ENCODE results near the gene CXXC5.
A peak's percentile ranks its signal among the peaks of the same experiment; 100 is the strongest.

CXXC5 gene

DNA sequence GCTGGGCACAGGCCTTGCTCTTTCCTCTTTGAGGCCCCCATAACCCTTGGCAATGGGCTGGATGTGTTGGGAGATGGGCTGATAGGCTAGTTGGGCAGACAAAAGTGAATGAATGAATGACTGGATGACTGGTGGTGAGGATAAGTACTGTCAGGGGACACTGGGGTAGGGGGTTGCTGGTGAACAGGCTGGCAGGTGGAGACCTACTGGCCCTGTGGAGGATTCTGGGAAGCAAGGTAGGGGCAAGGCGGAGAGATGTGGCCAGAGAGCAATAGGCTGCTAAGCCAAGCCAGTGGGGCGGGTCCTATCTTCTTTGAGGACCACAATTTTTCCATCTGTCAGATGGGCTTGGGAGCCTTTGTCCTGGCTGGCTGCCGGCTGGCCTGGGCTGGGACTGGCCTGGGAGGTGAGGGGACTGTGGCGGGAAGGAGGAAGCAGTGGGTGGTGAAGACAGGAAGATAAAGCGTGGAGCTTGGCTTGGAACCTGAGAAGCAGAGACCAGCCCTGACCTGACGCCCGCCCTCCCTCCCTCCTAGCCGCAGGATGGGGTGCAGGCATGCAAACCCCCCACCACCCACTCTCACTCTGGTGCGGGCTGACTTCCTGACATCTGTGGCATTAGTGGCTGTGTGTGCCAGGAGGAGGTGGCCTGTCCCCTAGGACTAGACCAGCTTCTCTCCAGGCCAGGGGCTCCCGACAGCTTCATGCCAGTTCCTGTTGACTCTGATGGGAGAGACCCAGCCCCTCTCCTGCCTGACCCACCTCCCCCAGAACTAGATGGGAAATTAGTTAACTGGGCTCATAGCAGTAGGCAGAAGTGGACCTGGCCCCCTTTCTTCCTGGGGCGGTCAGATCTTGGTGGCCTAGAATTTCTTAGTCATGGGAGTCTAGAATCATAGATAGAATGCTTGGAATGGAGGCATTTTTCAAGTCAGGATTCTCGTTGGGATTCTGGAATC is 9.5 kb downstream of the CXXC5 start:
- DNase-seq (ENCODE audit: low spot score in 2 of 2): no peak
- Mint-ChIP-seq H3K4me3 (peak overlapping the region; percentile 29), H3K27me3 (no peaks in the 10 kb centered on the region), H3K9me3 (no peaks in the 10 kb centered on the region), H3K27ac (ENCODE audit: low read depth) (peak overlapping the region; percentile 48), H3K36me3 (ENCODE audit: insufficient read depth) (peaks cover 2% of the 10 kb centered on the region), H3K4me1 (peaks cover 42% of the 10 kb centered on the region)
- peak; percentile 11 for ATAC-seq (replicated peaks; ENCODE audit: extremely low read depth, poor library complexity, severe bottlenecking)

DNA sequence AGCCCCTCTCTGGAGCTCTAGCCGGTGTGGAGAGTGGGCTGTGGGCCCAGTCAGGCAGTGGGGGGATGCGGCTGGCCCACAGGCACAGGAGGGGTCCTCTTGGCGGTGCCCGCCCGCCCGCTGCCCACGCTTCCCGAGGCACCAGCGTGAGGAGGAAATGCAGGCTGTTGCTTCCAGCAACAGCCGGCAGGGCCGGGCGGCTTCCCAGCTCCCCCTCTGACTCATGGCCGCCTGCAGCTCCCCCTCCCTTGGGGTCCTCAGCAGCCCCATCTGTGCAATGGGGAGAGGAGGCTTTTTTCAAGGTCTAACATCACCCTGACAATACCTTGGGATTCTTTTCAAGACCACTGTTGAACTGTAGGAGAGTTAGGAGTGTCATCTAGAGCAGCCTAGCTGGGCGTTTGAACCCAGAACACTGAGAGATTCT is 10.4 kb downstream of the CXXC5 start:
- DNase-seq (ENCODE audit: low spot score in 2 of 2) (no peak), ATAC-seq (replicated peaks; ENCODE audit: extremely low read depth, poor library complexity, severe bottlenecking) (no peak)
- Mint-ChIP-seq H3K4me3 (peak overlapping the region; percentile 20), H3K4me1 (peaks cover 40% of the 10 kb centered on the region), H3K36me3 (ENCODE audit: insufficient read depth) (no peaks in the 10 kb centered on the region), H3K9me3 (no peaks in the 10 kb centered on the region), H3K27ac (ENCODE audit: low read depth) (no peak overlapping the region), H3K27me3 (no peaks in the 10 kb centered on the region)

DNA sequence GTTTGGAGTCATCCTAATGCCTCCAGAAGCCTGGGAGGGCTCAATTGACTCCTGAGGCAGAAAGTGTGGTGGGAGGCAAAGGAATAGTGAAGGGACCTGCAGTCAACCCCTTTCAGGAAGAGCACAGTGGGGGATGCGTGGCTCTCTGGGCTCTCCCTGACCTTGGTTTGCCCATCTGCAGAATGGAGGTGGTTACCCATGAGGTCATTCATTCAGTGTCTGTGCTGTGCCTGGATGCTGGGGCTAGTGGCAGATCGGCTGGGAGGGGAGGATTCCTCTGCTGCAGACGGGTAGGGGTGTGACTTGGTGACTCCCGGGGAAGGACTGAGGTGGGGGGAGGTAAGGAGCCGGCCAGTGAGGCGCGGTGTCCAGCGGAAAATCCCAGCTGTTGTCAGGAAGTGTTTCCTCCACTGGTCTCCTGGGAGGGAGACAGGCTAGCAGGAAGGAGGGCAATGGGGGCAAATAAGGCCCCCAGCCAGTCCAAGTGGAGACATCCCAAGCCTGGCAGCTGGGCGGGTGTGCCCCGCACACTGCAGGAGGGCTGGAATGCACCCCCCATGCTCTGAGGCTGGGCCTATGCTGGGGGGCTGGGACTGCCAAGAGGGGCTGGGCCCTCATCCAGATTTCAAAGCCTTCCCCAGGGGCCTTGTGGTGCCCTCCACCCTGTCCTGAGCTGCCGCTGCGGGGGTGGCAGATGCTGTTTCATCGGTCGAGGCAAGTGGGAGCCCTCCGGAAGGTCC is 10.9 kb downstream of the CXXC5 start:
- H3K27ac Mint-ChIP-seq (ENCODE audit: low read depth): no peak overlapping the region
- H3K36me3 Mint-ChIP-seq (ENCODE audit: insufficient read depth): no peaks in the 10 kb centered on the region
- ATAC-seq (replicated peaks; ENCODE audit: extremely low read depth, poor library complexity, severe bottlenecking) (no peak), DNase-seq (ENCODE audit: low spot score in 2 of 2) (no peak)
- no peaks in the 10 kb centered on the region for H3K9me3 Mint-ChIP-seq
- no peaks in the 10 kb centered on the region for H3K27me3 Mint-ChIP-seq
- peak overlapping the region; percentile 20 for H3K4me3 Mint-ChIP-seq
- H3K4me1 Mint-ChIP-seq: peaks cover 34% of the 10 kb centered on the region

DNA sequence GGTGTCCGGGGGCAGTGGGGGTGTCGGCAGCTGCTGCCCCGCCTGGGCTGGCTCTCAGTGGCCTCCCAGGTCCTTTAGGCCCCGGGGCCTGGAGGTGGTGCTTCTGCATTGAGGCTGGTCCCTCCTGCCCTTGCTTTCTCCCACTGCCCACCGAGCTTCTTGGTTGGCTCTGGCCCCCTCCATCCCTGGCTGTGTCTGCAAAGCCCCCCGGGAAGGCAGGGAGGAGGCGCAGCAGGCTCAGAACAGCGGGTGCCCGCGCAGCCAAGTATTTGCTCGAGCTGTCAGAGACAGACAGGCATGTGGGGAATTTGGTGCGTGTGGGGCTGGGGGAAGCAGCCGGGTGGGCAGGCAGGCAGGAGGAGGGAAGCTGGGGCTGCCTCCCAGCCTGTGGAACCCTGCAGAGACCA is 11.5 kb downstream of the CXXC5 start:
- Mint-ChIP-seq H3K36me3 (ENCODE audit: insufficient read depth) (no peaks in the 10 kb centered on the region), H3K27ac (ENCODE audit: low read depth) (no peak overlapping the region), H3K4me1 (peaks cover 28% of the 10 kb centered on the region), H3K9me3 (no peaks in the 10 kb centered on the region), H3K27me3 (no peaks in the 10 kb centered on the region), H3K4me3 (no peak overlapping the region)
- ATAC-seq (replicated peaks; ENCODE audit: extremely low read depth, poor library complexity, severe bottlenecking): no peak
- no peak for DNase-seq (ENCODE audit: low spot score in 2 of 2)

DNA sequence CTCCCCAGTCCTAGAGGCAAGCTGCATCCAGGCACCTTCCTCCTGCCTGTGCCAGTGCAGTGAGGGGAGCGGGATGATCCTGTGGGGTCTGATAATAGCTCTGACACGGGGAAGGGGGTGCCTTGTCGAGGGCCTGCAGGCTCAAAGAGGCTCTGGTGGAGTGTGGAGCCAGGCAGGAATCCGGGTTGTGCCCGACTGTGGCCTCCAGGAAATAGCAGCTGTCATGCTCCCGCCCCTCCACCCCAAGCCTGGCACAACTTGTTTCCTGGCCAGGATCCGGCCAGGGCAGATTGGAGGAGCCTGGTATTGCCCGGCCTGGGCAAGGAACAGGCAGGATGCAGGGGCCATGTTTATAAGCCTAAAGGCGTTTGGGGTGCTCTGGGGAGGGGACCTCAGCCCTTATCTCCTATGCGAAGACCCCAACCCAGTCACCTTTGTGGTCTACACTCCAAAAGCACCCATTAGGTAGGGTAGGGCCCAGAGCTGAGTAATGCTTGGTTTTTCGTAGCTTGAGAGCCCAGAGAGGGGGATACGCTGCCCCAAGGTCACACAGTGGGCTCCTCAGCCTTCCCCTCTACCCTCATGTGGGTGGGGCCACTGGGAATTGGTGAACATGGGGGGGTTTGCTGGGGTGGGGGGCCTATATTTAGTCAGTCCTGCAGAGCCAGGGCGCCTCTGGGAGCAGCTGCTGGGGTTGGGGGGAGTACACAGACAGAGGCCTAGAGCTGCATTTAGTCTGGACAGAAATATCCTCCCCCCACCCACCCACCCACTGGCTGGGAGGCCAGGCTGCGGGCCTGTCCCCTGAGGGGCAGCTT is 12.2 kb downstream of the CXXC5 start:
- no peaks in the 10 kb centered on the region for H3K27me3 Mint-ChIP-seq
- ATAC-seq (replicated peaks; ENCODE audit: extremely low read depth, poor library complexity, severe bottlenecking) (no peak), DNase-seq (ENCODE audit: low spot score in 2 of 2) (no peak)
- no peak overlapping the region for H3K27ac Mint-ChIP-seq (ENCODE audit: low read depth)
- no peak overlapping the region for H3K4me3 Mint-ChIP-seq
- peaks cover 28% of the 10 kb centered on the region for H3K4me1 Mint-ChIP-seq
- no peaks in the 10 kb centered on the region for H3K9me3 Mint-ChIP-seq
- H3K36me3 Mint-ChIP-seq (ENCODE audit: insufficient read depth): no peaks in the 10 kb centered on the region

DNA sequence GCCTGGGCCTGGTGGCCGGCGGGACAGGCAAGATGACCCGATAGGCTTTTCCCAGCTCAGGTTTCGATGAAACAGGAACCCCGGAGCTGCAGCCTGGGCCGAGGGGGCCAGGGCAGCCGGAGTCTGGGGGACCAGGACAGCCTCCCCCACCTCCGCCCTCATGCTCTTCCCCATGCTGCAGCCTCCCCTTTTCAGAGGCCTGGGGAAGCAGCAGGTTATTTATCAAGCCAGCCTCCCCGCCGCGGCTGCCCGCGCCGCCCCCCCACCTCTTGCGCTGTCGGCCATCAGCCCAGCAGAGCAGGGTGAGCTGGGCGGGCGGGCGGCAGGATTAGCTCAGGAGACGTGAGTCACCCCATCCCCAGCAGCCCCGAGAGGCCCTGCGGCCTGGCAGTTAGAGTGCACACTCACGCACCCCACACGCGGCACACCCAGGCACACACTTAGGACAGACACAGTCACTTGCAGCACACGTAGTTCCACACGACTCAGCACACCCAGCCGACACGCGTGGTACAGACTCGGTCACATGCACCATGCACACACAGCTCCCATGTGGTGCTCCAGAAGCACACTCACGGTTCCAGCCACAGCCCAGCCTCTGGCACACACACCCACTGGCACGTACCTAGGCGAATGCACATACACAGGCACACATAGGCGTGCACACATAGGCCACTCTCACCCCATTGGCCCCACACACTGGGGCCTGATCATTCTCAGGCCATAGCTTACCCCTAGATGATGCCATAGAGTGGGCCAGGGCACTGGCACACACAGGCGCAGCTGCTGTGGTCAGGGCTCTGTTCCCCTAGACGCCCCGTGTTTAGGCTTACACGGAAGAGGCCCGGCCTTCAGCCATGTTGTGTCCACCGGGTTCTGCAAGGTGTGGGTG is 13.0 kb downstream of the CXXC5 start:
- DNase-seq (ENCODE audit: low spot score in 2 of 2) (no peak), ATAC-seq (replicated peaks; ENCODE audit: extremely low read depth, poor library complexity, severe bottlenecking) (peak; percentile 44)
- no peaks in the 10 kb centered on the region for H3K36me3 Mint-ChIP-seq (ENCODE audit: insufficient read depth)
- no peaks in the 10 kb centered on the region for H3K27me3 Mint-ChIP-seq
- H3K4me1 Mint-ChIP-seq: peaks cover 29% of the 10 kb centered on the region
- peak overlapping the region; percentile 35 for H3K27ac Mint-ChIP-seq (ENCODE audit: low read depth)
- H3K9me3 Mint-ChIP-seq: no peaks in the 10 kb centered on the region
- H3K4me3 Mint-ChIP-seq: no peak overlapping the region

DNA sequence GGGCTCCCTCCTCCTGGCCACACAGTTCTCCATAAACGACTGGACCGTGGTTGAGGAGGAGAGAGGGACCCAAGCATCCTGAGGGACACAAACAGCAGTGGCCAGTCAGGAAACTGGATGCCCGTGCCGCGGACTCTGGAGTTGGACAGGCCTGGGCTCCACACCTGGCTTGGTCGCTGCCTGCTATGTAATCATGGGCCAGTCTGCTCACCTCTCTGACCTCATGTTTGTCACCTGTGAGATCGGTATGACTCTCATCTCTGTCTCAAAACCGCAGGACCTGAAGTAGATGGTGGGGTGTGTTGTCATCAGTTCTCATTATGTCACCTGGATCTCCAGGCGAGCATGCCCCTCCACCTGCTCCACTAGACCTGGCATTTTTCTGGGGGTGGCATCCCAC is 14.5 kb downstream of the CXXC5 start:
- ATAC-seq (replicated peaks; ENCODE audit: extremely low read depth, poor library complexity, severe bottlenecking): no peak
- Mint-ChIP-seq H3K27ac (ENCODE audit: low read depth) (peak overlapping the region; percentile 35), H3K9me3 (no peaks in the 10 kb centered on the region), H3K4me1 (peaks cover 37% of the 10 kb centered on the region), H3K36me3 (ENCODE audit: insufficient read depth) (no peaks in the 10 kb centered on the region), H3K27me3 (no peaks in the 10 kb centered on the region), H3K4me3 (no peak overlapping the region)
- DNase-seq (ENCODE audit: low spot score in 2 of 2): no peak

DNA sequence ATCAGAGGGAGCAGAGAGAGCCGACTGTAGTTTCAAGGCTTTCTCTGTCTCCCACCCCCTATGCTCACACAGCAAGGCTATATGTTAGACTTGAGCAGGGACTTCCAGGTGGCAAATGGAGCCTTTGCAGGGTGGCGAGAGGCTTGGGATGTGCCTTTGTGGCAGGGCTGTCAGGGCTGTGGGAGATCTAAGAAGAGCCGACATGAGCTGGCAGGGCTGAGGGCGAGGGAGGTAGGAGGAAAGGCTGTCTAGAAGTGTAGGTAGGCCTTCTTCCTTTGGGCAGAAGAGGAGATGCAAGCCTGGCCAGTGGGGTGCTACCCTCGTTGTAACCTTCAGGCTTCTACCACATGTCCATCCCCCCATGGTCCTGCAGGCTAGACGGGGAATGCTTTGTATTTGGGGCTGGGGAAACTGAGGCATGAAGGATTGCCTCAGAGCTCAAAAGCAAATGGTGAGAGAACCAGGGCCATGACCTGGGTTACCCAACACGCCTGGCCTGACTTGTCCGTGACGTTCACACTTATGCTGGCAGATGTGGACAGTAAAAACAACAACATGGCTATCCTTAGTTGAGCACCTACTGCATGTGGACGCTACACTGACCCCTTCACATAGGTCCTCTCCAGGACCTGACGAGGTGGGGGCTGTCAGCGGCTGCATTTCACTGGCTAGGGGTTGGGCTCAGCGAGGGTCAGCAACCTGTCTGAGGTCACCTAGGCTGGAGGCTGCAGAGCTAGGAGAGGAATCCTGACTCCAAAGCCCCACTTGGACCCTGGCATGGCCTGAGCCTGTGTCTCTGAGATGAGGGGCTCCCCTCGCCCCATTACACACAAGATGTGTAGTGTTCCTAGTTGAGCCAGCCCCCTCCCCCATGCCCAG is 15.3 kb downstream of the CXXC5 start:
- ATAC-seq (replicated peaks; ENCODE audit: extremely low read depth, poor library complexity, severe bottlenecking) (no peak), DNase-seq (ENCODE audit: low spot score in 2 of 2) (no peak)
- Mint-ChIP-seq H3K36me3 (ENCODE audit: insufficient read depth) (peaks cover 3% of the 10 kb centered on the region), H3K27me3 (no peaks in the 10 kb centered on the region), H3K4me3 (no peak overlapping the region), H3K9me3 (no peaks in the 10 kb centered on the region), H3K4me1 (peaks cover 36% of the 10 kb centered on the region), H3K27ac (ENCODE audit: low read depth) (no peak overlapping the region)

DNA sequence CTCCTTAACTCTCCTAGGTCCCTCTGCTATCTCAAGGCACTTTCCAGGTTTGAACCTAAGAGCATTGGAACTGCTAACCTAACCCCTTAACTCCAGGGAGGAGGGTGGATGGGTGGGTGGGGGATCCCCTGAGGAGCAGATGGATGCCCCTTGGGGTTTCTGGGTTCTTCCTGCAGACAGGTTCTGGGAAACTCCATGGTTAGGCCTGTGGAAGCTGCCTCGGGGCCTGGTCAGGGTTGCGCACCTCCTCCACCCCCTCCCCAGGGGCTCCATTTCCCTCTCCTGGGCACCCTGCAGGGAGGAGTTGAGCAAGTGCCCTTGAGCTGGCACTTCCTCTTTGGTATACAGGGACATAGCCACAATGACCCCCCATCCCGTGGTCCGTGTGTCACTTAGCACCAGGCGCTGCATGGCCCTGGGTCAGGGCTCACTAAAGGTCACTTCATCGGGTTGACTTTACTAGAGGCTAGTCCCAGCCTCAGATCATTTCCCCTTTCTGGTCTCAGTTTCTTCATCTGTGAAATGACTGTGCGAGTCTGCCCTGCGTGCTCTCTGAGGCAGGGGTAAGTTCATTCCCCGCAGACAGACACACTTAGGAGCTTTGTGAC is 16.0 kb downstream of the CXXC5 start:
- H3K4me1 Mint-ChIP-seq: peaks cover 36% of the 10 kb centered on the region
- ATAC-seq (replicated peaks; ENCODE audit: extremely low read depth, poor library complexity, severe bottlenecking): no peak
- H3K27ac Mint-ChIP-seq (ENCODE audit: low read depth): no peak overlapping the region
- H3K4me3 Mint-ChIP-seq: no peak overlapping the region
- no peak for DNase-seq (ENCODE audit: low spot score in 2 of 2)
- H3K27me3 Mint-ChIP-seq: no peaks in the 10 kb centered on the region
- H3K9me3 Mint-ChIP-seq: no peaks in the 10 kb centered on the region
- H3K36me3 Mint-ChIP-seq (ENCODE audit: insufficient read depth): peaks cover 3% of the 10 kb centered on the region

DNA sequence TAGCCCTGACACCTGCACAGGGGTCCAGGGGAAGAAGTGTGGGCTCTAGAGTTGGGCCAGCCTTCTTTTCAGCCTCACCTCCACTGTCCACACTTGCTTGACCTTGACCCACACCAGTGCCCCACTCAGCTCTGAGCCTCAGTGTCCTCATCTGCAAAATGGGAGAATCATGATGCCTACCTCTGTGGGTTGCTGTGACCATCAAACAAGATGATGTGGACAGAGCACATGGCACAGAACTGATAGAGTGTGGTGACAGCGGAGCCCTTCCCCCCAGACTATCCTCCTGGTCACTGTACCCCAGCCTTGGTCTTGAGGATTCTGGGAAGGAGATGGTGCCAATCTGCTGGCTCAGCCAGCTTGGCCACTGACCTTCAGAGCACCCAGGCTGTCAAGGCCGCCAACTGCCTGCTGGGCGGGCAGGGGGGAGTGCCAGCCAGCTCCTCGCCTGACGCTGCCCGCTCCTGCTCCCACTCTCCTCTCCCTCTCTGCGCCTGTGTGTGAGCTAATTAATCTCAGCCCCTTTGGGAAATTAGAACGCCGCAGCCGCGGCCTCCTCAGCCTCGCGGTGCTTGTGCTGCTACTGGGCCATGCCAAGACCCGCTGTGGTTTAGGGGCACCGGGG is 16.7 kb downstream of the CXXC5 start:
- Mint-ChIP-seq H3K27ac (ENCODE audit: low read depth) (no peak overlapping the region), H3K27me3 (no peaks in the 10 kb centered on the region), H3K4me1 (peaks cover 42% of the 10 kb centered on the region), H3K9me3 (no peaks in the 10 kb centered on the region), H3K36me3 (ENCODE audit: insufficient read depth) (peaks cover 3% of the 10 kb centered on the region), H3K4me3 (no peak overlapping the region)
- ATAC-seq (replicated peaks; ENCODE audit: extremely low read depth, poor library complexity, severe bottlenecking) (no peak), DNase-seq (ENCODE audit: low spot score in 2 of 2) (no peak)

Measured in central memory CD8-positive, alpha-beta T cell (primary cell).